Small intestine (tissue), 7 donors: ENCODE measurements around the gene ITPR1. TPM values are rescaled to one million over a fixed set of nuclear protein-coding genes. Genes with fewer than 3 reads are reported as not detected.
A peak's percentile ranks its signal among the peaks of the same experiment; 100 is the strongest.

Experiments used
- DNase-seq, 2 donors: peaks; one replicate each; pipeline versions ENCODE4 v3.0.0 to v3.0.0-alpha.2; 2013
- FAIRE-seq: peaks from 2 replicates; lab custom pipeline; 2012; peaks lifted over from hg19 to GRCh38; lab: Jason Lieb, UNC
- H3K27ac ChIP-seq, 3 donors: one replicate each; pipeline ENCODE4 v1.5.1; 2013; ENCODE audit warnings: low read length in 2 of 3, mild to moderate bottlenecking in 2 of 3, control low read depth in 1 of 3, inconsistent platforms in 1 of 3, low read depth in 1 of 3, moderate library complexity in 1 of 3
- H3K27me3 ChIP-seq, 3 donors: one replicate each; pipeline ENCODE4 v1.6.1; 2013; ENCODE audit warnings: low read length in 3 of 3, inconsistent platforms in 1 of 3; ENCODE audit not compliant: control insufficient read depth in 3 of 3, insufficient read depth in 3 of 3
- H3K36me3 ChIP-seq, 3 donors: one replicate each; pipeline ENCODE4 v1.6.1; 2013; ENCODE audit warnings: low read length in 3 of 3, inconsistent platforms in 1 of 3, low read depth in 1 of 3, mild to moderate bottlenecking in 1 of 3, moderate library complexity in 1 of 3; ENCODE audit not compliant: control insufficient read depth in 3 of 3, insufficient read depth in 2 of 3
- H3K4me1 ChIP-seq, 3 donors: one replicate each; pipeline ENCODE4 v1.6.1; 2013; ENCODE audit warnings: low read length in 2 of 3, inconsistent platforms in 1 of 3, low read depth in 1 of 3, mild to moderate bottlenecking in 1 of 3, moderate library complexity in 1 of 3; ENCODE audit not compliant: control insufficient read depth in 3 of 3, insufficient read depth in 2 of 3
- H3K4me3 ChIP-seq, 3 donors: one replicate each; pipeline ENCODE4 v1.5.1; 2013; ENCODE audit warnings: low read length in 3 of 3, control low read depth in 1 of 3, inconsistent platforms in 1 of 3, low read depth in 1 of 3, mild to moderate bottlenecking in 1 of 3, moderate library complexity in 1 of 3
- H3K9me3 ChIP-seq, 2 donors: one replicate each; pipeline ENCODE4 v1.6.1; 2013; ENCODE audit warnings: low read depth in 1 of 2, low read length in 1 of 2; ENCODE audit not compliant: control insufficient read depth in 2 of 2, insufficient read depth in 1 of 2
- WGBS, 3 donors: extraction: QIAGEN DNeasy Blood & Tissue Kit; methylation state at CpG; one replicate each; pipeline ENCODE4 v1.1.7; 2013; 5-methylcytosine and 5-hydroxymethylcytosine counted together
- polyA plus RNA-seq, 4 donors: library from polyadenylated mRNA; stranded (reverse) in 3 of 4; unstranded in 1 of 4; fragments of 200-250 nt in 3 of 4; fragments of 120-200 nt in 1 of 4; gene quantifications; one replicate each; pipeline versions ENCODE4 v1.2.1 to v1.2.3, GENCODE V29; 2013
- donor health status: healthy with polysubstance abuse.
- donor health status: control.
- donor health status: control.
- donor health status: Bipolar disorder and iron deficiency.
- donor health status: healthy.

Gene ITPR1
- polyA plus RNA-seq, 4 donors: 0.89 to 13.8 (median 5.1) TPM

GRCh38 chr3:4719046-4719501 lies 225.9 kb downstream of the ITPR1 start:
- FAIRE-seq (no peak), DNase-seq (peak; percentile 50 to 74)
- WGBS, 3 donors: 14 to 45% (median 37%) methylated on average over 8 of the region's 8 CpGs
- Histone ChIP-seq H3K36me3 (peaks cover 0 to 4% (median 0%) of the 10 kb centered on the region in 3 donors), H3K4me1 (peaks cover 3 to 40% (median 16%) of the 10 kb centered on the region in 3 donors), H3K9me3 (no peaks in the 10 kb centered on the region), H3K27me3 (no peaks in the 10 kb centered on the region), H3K4me3 (no peak overlapping the region), H3K27ac (peak overlapping the region; percentile 2 to 83 (median 76))

- Histone ChIP-seq H3K9me3 (no peaks in the 10 kb centered on the region), H3K4me3 (peak overlapping the region in 1 of 3 donors; percentile 9), H3K27ac (peak overlapping the region in 2 of 3 donors; percentile 83 to 84), H3K27me3 (no peaks in the 10 kb centered on the region), H3K4me1 (peaks cover 3 to 35% (median 16%) of the 10 kb centered on the region in 3 donors), H3K36me3 (no peaks in the 10 kb centered on the region)
- 14 to 40% (median 33%) methylated on average over 12 of the region's 12 CpGs for WGBS, 3 donors
- FAIRE-seq (no peak), DNase-seq (peak; percentile 67 to 83)
Measured at GRCh38 chr3:4720316-4721075, 227.3 kb downstream of the ITPR1 start.

- H3K4me1 ChIP-seq: peaks cover 3 to 35% (median 16%) of the 10 kb centered on the region in 3 donors
Measured at GRCh38 chr3:4721511-4721911, 228.4 kb downstream of the ITPR1 start.

GRCh38 chr3:4722103-4722502 lies 229.0 kb downstream of the ITPR1 start:
- WGBS, 3 donors: 18 to 46% (median 30%) methylated on average over 6 of the region's 6 CpGs
- H3K27me3 ChIP-seq: no peaks in the 10 kb centered on the region
- no peak overlapping the region for H3K4me3 ChIP-seq
- DNase-seq (peak; percentile 73 to 81), FAIRE-seq (no peak)
- no peaks in the 10 kb centered on the region for H3K9me3 ChIP-seq
- peak overlapping the region in 1 of 3 donors; percentile 62 for H3K27ac ChIP-seq
- H3K36me3 ChIP-seq: no peaks in the 10 kb centered on the region
- peaks cover 3 to 35% (median 16%) of the 10 kb centered on the region in 3 donors for H3K4me1 ChIP-seq

More at GRCh38 chr3:4721511-4721911, 228.4 kb downstream of the ITPR1 start:
- FAIRE-seq: no peak
- Histone ChIP-seq H3K36me3 (no peaks in the 10 kb centered on the region), H3K27me3 (no peaks in the 10 kb centered on the region), H3K9me3 (no peaks in the 10 kb centered on the region), H3K27ac (peak overlapping the region in 1 of 3 donors; percentile 62), H3K4me3 (no peak overlapping the region)
- 72 to 83% (median 72%) methylated on average over 9 of the region's 9 CpGs for WGBS, 3 donors
- DNase-seq: no peak

GRCh38 chr3:4724051-4724629 lies 231.0 kb downstream of the ITPR1 start:
- 47 to 73% (median 53%) methylated on average over 10 of the region's 10 CpGs for WGBS, 3 donors
- no peaks in the 10 kb centered on the region for H3K27me3 ChIP-seq
- no peak overlapping the region for H3K4me3 ChIP-seq
- DNase-seq (peak; percentile 47 to 50), FAIRE-seq (no peak)
- peak overlapping the region in 1 of 3 donors; percentile 26 for H3K27ac ChIP-seq
- H3K36me3 ChIP-seq: no peaks in the 10 kb centered on the region
- H3K9me3 ChIP-seq: no peaks in the 10 kb centered on the region
- H3K4me1 ChIP-seq: peaks cover 3 to 28% (median 10%) of the 10 kb centered on the region in 3 donors

GRCh38 chr3:4726549-4726948 lies 233.4 kb downstream of the ITPR1 start:
- no peak overlapping the region for H3K4me3 ChIP-seq
- H3K4me1 ChIP-seq: peaks cover 0 to 14% (median 0%) of the 10 kb centered on the region in 3 donors
- no peak overlapping the region for H3K27ac ChIP-seq
- H3K9me3 ChIP-seq: no peaks in the 10 kb centered on the region
- no peaks in the 10 kb centered on the region for H3K36me3 ChIP-seq
- no peaks in the 10 kb centered on the region for H3K27me3 ChIP-seq
- 72 to 85% (median 79%) methylated on average over 5 of the region's 5 CpGs for WGBS, 3 donors
- no peak for DNase-seq
- FAIRE-seq: no peak

GRCh38 chr3:4729061-4729973 lies 236.2 kb downstream of the ITPR1 start:
- peak overlapping the region in 1 of 3 donors; percentile 30 for H3K27ac ChIP-seq
- 45 to 69% (median 61%) methylated on average over 6 of the region's 6 CpGs for WGBS, 3 donors

GRCh38 chr3:4730719-4731118 lies 237.6 kb downstream of the ITPR1 start:
- no peaks in the 10 kb centered on the region for H3K9me3 ChIP-seq
- H3K27ac ChIP-seq: no peak overlapping the region
- FAIRE-seq: no peak
- H3K4me3 ChIP-seq: no peak overlapping the region
- peaks cover 0 to 9% (median 0%) of the 10 kb centered on the region in 3 donors for H3K4me1 ChIP-seq
- no peaks in the 10 kb centered on the region for H3K27me3 ChIP-seq
- H3K36me3 ChIP-seq: peaks cover 0 to 4% (median 0%) of the 10 kb centered on the region in 3 donors
- DNase-seq: no peak
- 90 to 96% (median 92%) methylated on average over 7 of the region's 7 CpGs for WGBS, 3 donors

More at GRCh38 chr3:4729061-4729973, 236.2 kb downstream of the ITPR1 start:
- FAIRE-seq (no peak), DNase-seq (peak in 1 of 2 donors; percentile 74)
- H3K4me1 ChIP-seq: peaks cover 0 to 9% (median 0%) of the 10 kb centered on the region in 3 donors
- no peaks in the 10 kb centered on the region for H3K9me3 ChIP-seq
- H3K27me3 ChIP-seq: no peaks in the 10 kb centered on the region
- H3K36me3 ChIP-seq: no peaks in the 10 kb centered on the region
- no peak overlapping the region for H3K4me3 ChIP-seq
